Cerebellar cortex (tissue), 1 donor: Measurements from ENCODE around the gene C1orf50.

ENCODE experiments used
- DNase-seq: peaks from one replicate; pipeline ENCODE4 v3.0.0-alpha.2; 2015; ENCODE audit warnings: low spot score

Gene C1orf50

DNA sequence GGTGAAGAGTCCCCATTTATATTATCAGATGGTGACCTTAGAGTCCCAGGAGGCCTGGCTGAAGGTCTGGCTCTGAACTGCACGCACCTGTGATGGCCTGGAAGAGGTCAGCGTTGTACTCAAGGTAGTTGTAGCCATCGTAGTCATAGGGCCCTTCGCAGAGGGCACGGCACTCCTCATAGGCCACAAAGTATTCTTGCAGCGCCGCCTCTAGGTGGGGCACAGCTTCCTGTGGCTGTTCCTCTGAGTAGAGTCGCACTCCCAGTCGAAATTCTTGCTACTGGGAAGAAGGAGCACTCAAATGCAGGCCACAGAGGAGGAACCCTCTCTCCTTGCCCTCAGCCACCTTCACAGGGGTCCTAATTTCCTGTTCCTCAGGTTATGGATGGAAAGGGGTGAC lies 7.9 kb upstream of the C1orf50 start:
- no peak for DNase-seq

DNA sequence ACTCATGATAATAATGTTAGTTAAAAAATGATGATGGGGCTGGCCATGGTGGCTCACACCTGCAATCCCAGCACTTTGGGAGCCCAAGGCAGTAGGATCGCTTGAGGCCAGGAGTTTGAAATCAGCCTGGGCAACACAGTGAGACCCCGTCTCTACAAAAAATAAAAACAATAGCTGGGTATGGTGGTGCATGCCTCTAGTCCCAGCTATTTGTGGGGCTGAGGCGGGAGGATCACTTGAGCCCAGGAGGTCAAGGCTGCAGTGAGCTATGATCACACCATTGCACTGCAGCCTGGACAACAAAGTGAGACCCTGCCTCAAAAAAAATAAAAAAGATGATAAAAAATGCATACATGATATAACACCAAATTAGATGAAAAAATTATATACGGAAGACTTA lies 5.5 kb upstream of the C1orf50 start:
- no peak for DNase-seq

DNA sequence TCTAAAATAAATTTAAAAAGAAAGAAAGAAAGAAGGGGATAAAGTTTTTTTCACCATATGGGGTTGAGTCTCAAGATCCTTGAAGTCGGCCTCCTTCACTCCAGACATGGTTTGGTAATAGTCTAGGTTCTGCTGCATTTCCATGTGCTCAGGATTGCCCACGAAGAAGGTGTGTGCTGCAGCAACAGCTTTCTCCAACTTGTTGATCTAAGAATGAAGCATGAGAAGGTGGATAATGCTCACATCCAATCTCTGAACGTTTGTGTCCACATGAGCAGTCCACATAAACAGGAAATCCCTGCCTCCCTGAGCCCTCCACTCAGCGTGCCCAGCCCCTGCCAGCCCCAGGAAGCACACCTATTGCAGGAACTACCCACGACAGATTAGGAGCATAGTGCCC lies 4.8 kb upstream of the C1orf50 start:
- DNase-seq: no peak

DNA sequence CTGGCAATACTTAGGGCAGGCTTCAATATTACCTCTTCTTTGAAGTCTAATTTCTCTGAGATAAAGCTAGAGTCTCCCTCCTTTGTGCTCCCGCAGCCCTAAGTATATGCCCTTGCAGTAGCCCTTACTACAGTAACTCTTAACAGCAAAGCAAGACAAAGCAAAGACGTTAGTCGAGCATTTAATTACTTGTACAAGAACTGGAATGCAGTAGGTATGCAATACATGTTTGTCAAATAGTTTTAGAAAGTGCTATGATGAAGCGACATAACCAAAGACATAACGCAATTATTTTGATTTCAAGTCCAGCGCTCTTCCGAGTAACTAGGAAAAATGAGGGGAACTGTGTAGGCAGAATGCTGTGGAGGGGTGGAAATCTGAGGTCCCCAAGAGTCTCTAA lies 1.8 kb upstream of the C1orf50 start:
- DNase-seq: no peak

DNA sequence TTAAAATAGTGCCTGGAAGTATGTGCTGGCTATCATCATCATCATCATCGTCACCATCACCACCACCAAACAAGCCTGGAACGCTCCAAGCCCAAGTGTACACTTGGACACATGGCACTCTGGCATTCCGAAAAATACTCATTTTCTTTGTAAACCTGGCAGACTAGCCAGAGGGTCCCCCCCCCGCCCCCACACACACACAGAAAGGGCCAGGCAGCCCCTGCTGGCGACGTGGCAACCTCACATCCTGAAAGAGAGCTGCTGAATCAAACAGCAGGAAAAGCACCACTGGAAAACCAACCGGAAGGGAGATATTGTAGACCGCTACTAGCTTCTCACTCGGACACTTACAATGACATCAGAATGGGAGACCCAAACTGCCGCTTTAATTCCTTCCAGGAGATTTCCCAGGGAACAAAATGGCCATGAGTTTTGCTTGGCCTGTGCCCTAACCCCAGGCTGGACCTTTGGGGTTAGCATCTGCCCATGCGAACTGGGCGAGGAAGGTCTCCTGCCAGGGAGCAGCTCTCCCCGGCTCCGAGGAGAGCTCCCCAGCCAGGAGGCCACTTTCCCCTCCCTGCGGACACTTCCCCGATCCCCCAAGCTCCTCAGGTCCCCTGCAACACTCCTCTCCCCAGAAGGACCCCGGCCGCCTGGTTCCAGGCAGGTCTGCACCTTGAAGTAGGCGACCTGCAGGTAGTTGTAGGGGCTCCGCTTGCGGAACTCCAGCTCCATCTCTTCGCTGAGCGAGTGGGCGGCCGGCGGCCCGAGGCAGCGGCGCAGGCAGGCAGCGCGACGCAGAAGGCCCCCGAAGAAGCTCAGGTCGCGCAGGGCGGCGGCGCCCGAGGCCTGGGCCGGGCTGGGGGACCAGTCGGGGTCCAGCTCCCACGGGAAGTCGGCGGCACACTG lies 963 bp upstream of the C1orf50 start:
- peak; percentile 64 for DNase-seq

DNA sequence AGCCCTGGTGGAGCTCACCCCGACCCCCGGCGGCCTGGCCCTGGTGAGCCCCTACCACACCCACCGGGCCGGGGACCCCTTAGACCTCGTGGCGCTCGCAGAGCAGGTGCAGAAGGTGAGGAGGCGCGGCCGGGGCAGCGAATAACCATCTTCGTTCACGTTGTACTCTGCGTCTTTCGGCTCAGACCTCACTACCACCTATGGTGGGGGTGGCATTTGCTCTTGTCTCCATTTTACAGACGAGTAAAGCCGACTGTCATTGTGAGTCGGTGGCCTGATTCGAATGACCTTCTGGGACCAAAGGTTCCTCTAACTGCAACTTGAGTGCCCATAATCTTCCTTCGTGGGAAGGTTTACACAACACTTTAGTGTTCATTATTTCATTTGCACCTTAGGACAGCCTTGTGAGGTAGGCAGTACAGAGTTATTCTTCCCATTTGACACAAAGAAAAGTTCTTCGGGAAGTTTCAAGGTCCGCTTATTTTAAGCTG lies 506 bp downstream of the C1orf50 start:
- no peak for DNase-seq

DNA sequence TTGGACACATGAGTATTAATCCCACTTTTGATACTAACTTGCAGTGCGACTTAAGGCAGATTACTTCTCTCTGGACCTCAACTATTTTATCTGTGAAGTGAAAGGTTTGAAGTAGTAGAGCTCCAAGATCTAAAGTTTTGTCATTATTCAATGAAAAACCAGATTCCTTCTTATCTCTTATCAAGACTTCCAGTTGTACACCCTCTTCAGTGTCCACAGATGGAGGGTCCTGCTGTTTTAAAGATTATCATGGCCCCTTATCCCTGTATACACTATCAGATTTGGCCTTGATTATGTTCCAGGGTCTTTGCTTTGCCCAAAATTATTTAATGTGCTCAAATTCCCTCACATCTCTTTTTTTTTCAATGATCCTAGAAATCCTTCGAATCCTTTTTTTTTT lies 1.1 kb downstream of the C1orf50 start:
- no peak for DNase-seq

DNA sequence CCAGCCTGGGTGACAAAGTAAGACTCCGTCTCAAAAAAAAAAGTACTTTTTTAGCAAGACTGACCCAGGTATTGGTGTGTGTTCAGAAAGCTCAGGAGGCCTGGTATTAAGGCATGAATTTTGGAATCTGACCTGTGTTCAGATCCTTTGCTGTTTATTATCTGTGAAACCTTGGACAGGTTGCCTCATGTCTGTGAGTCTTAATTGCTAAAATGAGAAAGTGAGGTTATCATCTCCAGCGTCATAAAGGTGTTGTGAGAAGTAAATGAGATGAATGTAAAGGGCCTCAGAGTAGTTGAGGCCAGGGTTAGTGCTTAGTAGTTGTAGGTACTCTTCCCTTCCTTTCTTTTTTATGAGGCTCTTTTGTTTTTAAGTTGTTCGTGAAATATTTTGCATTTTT lies 2.8 kb downstream of the C1orf50 start:
- DNase-seq: no peak

DNA sequence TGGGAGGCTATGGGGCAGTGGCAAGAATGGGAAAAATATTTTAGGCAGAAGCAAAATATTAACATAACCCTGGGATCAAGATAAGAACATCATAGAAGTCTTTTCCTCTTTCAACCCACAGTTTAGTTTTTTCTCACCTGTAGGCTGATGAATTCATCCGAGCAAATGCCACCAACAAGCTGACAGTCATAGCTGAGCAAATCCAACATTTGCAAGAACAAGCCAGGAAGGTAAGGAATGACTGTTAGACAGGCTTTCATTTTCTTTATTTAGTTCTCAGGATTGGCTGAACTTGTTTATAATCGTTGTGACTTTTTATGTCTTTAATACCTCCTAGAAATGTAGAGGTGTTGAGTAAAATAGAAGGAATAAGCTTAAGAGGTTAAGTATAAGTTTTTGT lies 6.4 kb downstream of the C1orf50 start:
- no peak for DNase-seq

DNA sequence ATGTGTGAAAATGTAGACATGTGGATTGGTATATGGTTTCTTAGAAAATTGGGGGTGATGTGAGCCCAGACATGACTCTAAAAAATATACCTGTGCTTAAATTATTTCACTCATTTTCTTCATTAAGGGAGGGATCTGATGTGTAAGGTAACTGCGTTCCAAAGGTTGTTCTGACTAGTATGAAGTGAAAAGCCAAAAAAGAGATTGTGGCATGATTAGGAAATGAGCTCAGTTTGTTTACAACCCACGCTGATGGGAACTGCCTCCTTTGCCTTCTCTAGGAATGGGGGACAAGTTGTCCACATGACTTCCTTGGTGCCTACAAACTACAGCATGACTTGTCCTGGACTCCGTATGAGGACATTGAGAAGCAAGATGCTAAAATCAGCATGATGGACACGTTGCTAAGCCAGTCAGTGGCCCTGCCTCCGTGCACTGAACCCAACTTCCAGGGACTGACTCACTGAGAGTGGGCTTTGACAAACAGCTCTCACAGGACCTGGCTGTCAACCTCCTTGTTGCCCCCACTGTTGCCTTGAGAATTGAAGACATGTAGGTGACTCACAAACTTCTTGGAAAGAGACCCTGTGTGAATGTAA lies 8.0 kb downstream of the C1orf50 start:
- no peak for DNase-seq

DNA sequence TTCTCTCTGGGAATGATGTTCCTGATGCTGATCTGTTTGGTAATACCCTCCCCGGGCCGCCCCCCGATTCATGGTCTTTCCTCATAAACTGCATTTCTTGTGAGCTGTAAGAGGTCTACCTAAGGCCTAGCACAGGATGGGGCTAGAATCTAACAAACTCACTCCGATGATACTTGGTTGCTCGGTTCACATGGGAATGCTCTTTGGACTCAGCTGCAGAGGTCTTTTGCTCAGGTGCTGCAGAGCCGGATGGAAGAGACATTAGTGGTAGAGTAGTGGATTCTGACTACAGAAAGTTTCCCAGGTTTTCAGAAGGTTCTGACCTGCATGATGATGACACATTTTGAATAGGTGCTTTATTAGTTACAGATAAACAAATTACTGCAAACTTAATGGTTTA lies 9.5 kb downstream of the C1orf50 start:
- DNase-seq: no peak

DNA sequence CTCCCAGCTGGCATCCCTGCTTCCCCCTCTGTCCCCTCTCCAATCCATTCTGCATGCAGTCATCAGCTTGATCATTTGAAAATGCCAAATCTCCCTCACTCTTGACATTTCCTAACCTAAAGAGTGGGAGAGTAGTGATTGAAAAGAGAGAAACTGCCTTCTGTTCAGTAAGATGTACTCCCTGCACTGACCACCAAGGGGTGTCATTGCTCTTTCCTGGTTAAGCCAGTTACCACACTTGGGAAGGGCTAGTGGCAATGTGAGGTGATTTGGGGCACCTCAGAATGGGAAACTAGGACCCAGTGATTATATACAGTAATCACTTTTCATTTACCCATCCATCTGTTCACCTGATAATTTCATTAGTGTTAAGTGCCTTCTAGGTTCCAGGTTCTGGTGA lies 10.8 kb downstream of the C1orf50 start:
- DNase-seq: peak; percentile 57

DNA sequence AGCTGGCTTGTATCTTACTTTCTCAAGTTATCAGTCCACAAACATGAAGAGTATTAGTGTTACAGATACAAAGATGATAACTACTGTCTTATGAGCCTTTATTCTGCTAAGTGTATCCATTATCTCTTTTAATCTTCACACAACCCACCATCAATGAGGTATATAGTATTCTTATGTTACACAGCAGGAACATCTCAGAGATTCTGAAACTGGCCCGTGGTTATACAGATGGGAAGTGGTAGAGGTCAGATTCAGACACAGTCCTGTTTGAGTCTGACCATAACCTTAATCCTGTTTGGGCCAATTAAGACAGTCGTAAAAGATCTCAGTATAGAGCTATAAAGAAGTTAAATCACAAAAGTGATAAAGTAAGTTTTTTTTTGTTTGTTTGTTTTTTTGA lies 12.7 kb downstream of the C1orf50 start:
- no peak for DNase-seq

DNA sequence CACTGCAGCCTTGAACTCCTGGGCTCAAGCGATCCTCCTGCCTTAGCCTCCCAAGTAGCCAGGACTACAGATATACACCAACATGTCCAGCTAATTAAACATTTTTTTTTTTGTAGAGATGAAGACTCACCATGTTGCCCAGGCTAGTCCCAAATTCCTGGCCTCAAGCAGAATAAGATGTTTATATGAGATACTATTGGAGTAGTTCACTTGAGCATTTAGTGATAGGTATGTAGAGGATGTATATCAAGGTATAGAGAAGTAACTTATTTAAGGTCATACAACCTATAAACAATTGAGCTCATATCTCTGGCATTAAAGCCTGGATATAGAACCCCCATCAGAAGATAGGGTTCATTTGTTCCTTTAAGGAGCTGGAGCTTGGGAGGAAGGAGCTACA lies 13.1 kb downstream of the C1orf50 start:
- DNase-seq: no peak

DNA sequence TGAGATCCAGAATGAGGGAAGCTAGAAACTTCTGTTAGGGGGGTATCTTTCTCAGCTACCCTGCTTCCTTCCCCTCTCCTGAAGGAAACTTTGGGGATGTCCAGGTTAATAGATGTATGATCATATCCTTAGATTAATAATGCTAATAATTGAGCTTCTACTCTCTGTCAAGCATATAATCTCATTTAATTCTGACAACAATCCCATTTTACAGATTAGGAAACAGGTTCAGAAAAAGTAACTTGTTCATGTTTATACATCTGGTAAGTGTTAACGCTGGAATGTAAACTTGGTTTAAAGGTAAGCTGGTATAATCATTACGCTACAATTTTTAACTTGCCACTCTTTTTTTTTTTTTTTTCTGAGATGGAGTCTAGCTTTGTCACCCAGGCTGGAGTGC lies 16.0 kb downstream of the C1orf50 start:
- no peak for DNase-seq

DNA sequence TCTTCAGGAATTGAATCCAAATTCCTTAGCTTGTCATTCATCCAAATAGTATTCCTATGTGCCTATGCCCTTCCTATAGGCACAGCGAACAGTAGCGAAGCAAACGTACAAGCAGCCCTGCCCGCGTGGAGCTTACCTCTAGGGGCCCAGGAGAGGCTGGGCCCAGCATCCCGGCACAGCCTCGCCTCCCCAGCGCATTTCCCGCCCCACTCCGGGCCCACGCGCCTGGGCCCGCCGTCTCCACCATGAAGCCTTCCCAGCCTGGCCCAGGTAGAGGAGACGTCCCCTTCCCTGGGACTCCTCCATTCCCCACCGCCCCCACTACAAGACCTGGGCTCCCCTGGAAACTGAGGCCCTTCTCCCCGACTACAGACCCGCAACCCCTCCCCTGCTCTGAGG lies 17.5 kb downstream of the C1orf50 start:
- no peak for DNase-seq

DNA sequence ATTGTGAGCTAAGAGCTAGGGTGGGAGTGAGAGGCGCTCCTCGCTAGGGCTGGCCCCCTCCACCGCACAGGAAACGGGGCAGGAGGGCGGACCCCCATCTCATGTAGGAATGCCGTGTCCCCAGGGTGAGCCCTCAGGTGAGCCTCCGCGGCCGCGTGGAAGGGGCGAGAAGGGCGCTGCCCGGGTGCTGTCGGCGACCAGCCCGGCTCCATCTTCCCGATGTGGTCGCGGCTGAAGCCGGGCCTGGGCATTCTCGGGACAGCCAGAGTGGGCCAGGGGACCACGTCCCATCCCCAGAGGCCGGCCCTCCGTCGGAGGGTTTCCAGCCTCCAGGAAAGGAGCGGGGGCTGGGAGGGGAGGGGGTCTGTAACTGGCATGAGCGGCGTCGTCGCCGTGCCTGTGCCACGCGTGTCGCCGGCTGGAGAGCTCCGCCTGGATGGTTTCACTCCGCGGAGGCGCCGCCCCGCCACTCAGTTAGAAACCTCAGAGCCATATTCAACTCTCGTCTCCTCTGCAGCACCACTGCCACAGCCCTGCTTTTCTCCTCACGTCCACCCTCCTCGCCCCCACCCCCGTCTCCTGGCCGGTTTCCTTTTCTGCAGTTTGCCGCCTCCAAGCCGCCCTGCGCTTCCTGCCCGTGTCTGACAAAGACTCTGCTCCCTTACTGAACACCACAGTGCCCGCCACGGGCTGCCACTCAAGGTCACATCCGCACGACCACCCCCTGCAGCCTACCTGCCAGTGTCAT lies 18.1 kb downstream of the C1orf50 start, which contains the start of gene TMEM269:
TMEM269 (plus strand) TSS at position 46 of the 748 bp plus-strand sequence. CDS start 4,903 bp downstream, outside the sequence.
- no peak for DNase-seq

DNA sequence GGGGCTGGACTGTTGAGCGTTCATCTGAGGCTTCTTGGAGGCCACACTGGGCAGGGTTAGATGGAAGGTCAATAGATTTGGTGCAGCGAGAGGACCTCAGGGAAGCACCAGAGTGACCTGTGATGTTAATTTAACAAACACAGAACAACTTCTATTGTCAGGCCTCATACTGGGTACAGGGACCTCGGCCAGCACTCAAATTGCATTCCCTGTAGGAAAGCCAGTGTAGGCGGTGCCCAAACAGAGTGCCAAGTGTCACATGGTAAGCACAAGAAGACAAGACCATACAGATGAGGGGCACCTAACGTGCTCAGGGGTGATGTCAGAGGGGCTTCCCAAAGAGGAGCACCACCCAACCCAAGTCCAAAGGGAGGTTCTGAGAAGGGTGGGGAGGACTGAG lies 19.0 kb downstream of the C1orf50 start:
- no peak for DNase-seq

DNA sequence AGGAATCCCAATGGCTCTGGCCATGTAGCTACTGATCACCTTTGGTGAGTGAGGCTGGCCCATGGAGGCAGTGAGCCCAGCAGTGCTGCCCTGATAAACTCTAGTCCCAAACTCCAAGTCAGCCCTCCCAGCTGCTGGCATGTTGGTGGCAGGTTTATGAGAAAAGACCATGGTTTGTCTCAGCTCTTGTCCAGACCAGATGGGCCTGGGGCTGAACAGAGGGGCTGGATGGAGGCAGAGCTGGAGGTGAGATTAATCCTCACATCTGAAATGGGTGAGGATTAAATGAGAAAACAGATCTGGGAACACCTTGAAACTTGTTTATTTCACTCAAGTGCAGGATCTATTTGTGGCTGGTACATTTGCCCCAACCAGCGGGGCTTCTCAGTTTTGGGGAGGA lies 21.0 kb downstream of the C1orf50 start:
- DNase-seq: no peak

DNA sequence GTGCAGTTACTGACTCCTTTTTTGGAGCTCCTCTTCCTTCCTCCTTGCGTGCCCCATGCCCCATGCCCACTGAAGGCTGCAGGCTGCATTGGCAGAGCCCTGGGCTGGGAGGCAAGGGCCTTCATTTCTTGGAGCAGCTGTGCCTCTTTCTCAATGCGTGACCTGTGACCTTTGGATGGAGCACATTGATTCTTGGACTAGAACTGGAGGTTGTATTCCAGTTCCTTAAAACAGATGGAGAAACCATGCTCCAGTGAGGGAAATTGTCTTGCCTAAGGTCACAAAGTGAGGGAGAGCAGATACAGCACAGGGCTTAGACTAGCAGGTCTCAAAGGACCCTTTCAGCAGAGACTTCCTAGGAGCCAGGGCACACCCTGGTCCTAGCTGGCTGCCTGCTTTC lies 26.8 kb downstream of the C1orf50 start:
- no peak for DNase-seq

DNA sequence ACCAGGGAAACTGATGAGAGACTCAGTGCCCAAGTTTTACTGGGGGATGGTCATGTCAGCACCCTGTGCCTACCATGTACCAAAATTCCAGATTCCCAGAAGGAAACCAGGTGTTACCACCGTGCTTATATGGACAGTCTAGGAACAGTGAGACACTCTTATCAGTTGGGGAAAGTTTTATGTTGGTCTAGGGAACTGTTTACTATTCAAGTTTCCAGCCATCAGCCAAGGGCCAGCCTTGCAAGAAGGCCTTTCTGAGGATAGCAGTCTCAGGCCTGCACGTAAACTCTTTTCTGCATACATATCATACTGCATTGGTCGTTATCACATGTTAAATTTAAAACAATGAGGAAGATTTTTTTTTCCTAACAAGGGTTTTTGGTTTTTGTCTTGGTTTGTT lies 30.4 kb downstream of the C1orf50 start:
- no peak for DNase-seq

DNA sequence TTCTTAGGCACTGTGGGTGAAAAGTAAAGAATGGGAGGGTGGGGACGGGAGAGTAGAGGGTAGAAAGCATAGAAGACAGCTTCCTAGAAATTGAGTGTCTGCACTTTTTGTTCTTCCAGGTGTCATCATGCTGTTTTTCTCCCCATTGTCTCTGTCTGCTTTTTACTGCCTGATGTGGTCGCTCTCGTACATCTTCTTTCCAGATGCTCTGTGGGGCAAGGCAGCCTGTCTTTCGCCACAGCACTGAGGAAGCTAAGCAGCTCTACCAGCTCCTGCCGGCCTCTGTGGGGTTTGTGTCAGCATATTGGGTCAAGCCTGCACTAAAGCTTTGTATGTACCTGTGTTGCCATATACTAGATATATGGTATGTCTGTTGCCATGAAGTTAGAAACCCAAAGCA lies 30.9 kb downstream of the C1orf50 start:
- no peak for DNase-seq
